NB4 (cell line): ENCODE data around the gene HPN.

Source experiments
- DNase-seq: peaks from one replicate; pipeline ENCODE4 v3.0.0; 2010; ENCODE audit warnings: low read depth
- H3K4me3 ChIP-seq: one replicate; pipeline ENCODE4 v1.5.1; 2011; ENCODE audit warnings: mild to moderate bottlenecking, low read depth, low read length, moderate library complexity
- CTCF ChIP-seq: IDR thresholded peaks from one replicate; pipeline ENCODE4 v1.5.1; 2012; ENCODE audit warnings: low read depth, low read length
- MYC ChIP-seq: IDR thresholded peaks from 2 replicates; pipeline ENCODE4 v1.6.1; 2011; ENCODE audit warnings: low read depth, low read length
- POLR2A ChIP-seq: IDR thresholded peaks from 2 replicates; pipeline ENCODE4 v1.6.1; 2011; ENCODE audit warnings: mild to moderate bottlenecking; ENCODE audit not compliant: insufficient read length; ENCODE audit errors: extremely low read depth
- TF ChIP-seq, protein P1 (sequence below): IDR thresholded peaks from 2 replicates; pipeline ENCODE4 v1.6.1; 2011; ENCODE audit warnings: low read depth, low read length

The HPN gene

DNA sequence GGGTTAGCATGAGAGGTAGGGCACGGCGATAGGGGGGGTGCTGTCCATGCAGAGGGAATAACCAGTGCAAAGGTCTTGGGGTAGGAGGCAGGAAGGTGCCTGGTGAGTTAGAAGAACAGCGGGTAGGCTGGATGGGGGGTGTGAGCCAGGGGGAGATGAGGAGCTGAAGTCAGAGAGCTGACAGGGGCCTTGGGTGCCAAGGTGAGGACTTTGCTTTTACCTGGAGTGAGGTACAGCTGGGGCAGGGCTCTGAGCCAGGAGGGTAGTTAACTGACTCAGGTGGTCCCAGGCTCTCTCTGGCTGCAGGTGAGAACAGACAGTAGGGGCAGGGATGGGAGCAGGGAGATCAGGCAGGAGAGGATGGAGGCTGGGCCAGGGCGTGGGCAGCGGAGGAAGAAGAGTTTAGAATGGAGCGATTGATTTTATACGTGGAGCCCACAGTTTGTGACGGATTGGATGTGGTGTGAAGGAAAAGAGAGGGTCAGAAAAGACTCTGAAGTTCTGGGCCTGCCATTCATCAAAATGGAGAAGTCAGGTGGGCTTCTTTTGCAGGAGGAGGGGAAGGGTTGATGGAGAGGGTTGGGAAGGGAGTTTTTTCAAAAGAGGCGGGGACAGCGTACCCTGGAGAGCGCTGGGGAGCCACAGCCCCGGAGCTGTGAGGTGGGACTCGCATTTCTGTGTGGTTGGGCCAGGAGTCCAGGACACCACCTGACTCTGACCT lies 42.6 kb upstream of the HPN start:
- no peak overlapping the region for H3K4me3 ChIP-seq
- no peak for DNase-seq

GRCh38 chr19:34999498-35000337 lies 41.8 kb upstream of the HPN start, which contains the start of gene GRAMD1A:
Gene GRAMD1A (plus strand): TSS chr19:35000323. CDS start chr19:35000479, 156 bp downstream.
- peak; percentile 83 for DNase-seq
- TF ChIP-seq POLR2A (no peak), CTCF (no peak), MYC (no peak)
- TF ChIP-seq, protein P1, sequence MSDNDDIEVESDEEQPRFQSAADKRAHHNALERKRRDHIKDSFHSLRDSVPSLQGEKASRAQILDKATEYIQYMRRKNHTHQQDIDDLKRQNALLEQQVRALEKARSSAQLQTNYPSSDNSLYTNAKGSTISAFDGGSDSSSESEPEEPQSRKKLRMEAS: no peak
- H3K4me3 ChIP-seq: peak within 1 kb of the TSS; percentile 83

More for the DNA sequence above, 42.6 kb upstream of the HPN start:
- TF ChIP-seq CTCF (no peak), MYC (no peak), POLR2A (no peak)
- TF ChIP-seq, protein P1: no peak

DNA sequence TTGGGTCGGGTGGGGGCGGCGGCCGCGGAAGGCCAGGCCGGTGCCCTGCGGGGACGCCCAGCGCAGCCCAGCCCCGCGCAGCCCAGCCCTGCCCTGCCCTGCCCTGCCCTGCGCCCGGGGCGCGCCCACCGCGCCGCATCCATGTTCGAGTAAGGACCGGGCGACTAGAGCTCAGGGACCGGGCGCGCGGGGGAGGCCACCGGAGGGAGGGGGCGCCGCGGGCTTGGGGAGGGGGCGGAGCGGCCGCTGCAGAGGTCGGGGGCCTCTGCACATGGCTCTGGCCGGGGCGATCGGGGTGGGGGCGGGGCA lies 41.2 kb upstream of the HPN start:
- no peak for TF ChIP-seq MYC
- peak; percentile 46 for TF ChIP-seq POLR2A

GRCh38 chr19:35000647-35001501 lies 40.6 kb upstream of the HPN start:
- peak; percentile 70 for DNase-seq
- TF ChIP-seq, protein P1: peak; percentile 91
- peak; percentile 96 for TF ChIP-seq MYC
- TF ChIP-seq CTCF: no peak
- H3K4me3 ChIP-seq: peak overlapping the region; percentile 83

More for the DNA sequence above, 41.2 kb upstream of the HPN start:
- H3K4me3 ChIP-seq: no peak overlapping the region
- DNase-seq: no peak

DNA sequence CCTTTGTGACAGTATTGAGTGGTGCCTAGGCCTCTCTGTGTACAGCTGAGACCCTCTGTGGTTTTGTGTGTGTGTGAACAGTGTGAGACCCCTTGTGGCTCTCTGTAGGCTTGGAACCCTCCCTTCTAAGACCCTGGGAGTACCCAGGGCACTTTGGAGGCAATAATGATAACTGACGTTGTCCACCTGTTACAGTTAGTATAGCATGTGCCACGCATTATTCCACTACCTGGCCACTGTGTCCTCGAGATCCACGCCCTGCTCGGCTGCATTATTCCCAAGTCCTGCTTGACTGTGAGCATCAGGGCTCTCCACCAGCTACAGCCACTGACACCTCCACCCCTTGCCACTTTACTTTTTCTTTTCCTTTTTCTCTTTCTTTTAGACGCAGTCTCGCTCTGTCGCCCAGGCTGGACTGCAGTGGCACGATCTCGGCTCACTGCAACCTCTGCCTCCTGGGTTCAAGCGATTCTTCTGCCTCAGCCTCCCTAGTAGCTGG lies 39.4 kb upstream of the HPN start:
- no peak for TF ChIP-seq POLR2A
- TF ChIP-seq MYC: no peak
- TF ChIP-seq, protein P1: no peak
- no peak for TF ChIP-seq CTCF
- DNase-seq: no peak
- peak overlapping the region; percentile 13 for H3K4me3 ChIP-seq
